A673 (cell line): ENCODE results near the gene PEAK3. TPM values are rescaled to one million over a fixed set of nuclear protein-coding genes. Genes with fewer than 3 reads are reported as not detected.

ENCODE experiments used
- BruUV-seq: library from RNA; stranded (reverse); fragments of 400-500 nt; replicated peaks from 2 replicates; lab custom pipeline; 2021; lab: Mats Ljungman, UMichigan
- CTCF ChIA-PET: fragments of 300-600 bp; sonication (Branson Sonifier 250); formaldehyde crosslinking; loops from one replicate; lab custom pipeline; 2022; ENCODE audit warnings: antibody characterized with exemption; lab: Charles Lee
- POLR2A ChIA-PET: fragments of 300-600 bp; sonication (Branson Sonifier 250); formaldehyde crosslinking; loops from one replicate; lab custom pipeline; 2022; ENCODE audit warnings: antibody characterized with exemption; ENCODE audit not compliant: low non-redundant PET; lab: Charles Lee
- DNase-seq: peaks from one replicate; pipeline ENCODE4 v3.0.0-alpha.2; 2015; ENCODE audit warnings: low spot score
- H3K27ac ChIP-seq: fragments of 200-600 bp; sonication (generic); 2 replicates; pipeline ENCODE4 v1.5.1; 2016; ENCODE audit warnings: mixed run types, low read depth, mild to moderate bottlenecking, mixed read lengths, antibody characterized with exemption, low read length; ENCODE audit not compliant: poor library complexity, severe bottlenecking
- H3K27me3 ChIP-seq: fragments of 200-600 bp; sonication (generic); replicated peaks from 2 replicates; pipeline ENCODE4 v1.6.1; 2017; ENCODE audit warnings: mixed run types, low read depth, mild to moderate bottlenecking, mixed read lengths, antibody characterized with exemption, low read length; ENCODE audit not compliant: insufficient read depth, poor library complexity
- H3K36me3 ChIP-seq: fragments of 200-600 bp; sonication (generic); 2 replicates; pipeline ENCODE4 v1.6.1; 2016; ENCODE audit warnings: mixed run types, mild to moderate bottlenecking, mixed read lengths, antibody characterized with exemption, low read length; ENCODE audit not compliant: insufficient read depth, poor library complexity, severe bottlenecking
- H3K4me1 ChIP-seq: fragments of 200-600 bp; sonication (generic); 2 replicates; pipeline ENCODE4 v1.6.1; 2017; ENCODE audit warnings: mixed run types, mild to moderate bottlenecking, mixed read lengths, antibody characterized with exemption, low read length; ENCODE audit not compliant: insufficient read depth, poor library complexity, severe bottlenecking
- H3K4me3 ChIP-seq: fragments of 200-600 bp; sonication (generic); 2 replicates; pipeline ENCODE4 v1.5.1; 2016; ENCODE audit warnings: low read depth, mixed run types, mild to moderate bottlenecking, mixed read lengths, low read length; ENCODE audit not compliant: poor library complexity, severe bottlenecking
- H3K9me3 ChIP-seq: fragments of 200-600 bp; sonication (generic); 2 replicates; pipeline ENCODE4 v1.6.1; 2016; ENCODE audit warnings: mixed run types, low read depth, mild to moderate bottlenecking, mixed read lengths, antibody characterized with exemption, low read length; ENCODE audit not compliant: poor library complexity, severe bottlenecking
- CTCF ChIP-seq: fragments of 300-800, 200-600 bp; sonication (generic); conservative IDR thresholded peaks from 2 replicates; pipeline ENCODE4 v1.5.1; 2017; ENCODE audit warnings: low read depth, mild to moderate bottlenecking, antibody characterized with exemption, low read length, moderate library complexity, mixed read lengths
- EZH2 ChIP-seq: fragments of 200-600 bp; sonication (generic); IDR thresholded peaks from 2 replicates; pipeline ENCODE4 v1.6.1; 2017; ENCODE audit warnings: borderline replicate concordance, low read depth, mild to moderate bottlenecking, mixed read lengths, antibody characterized with exemption, low read length; ENCODE audit not compliant: poor library complexity, severe bottlenecking
- intact Hi-C: fragments of 100-400 bp; cut with micrococcal nuclease; formaldehyde crosslinking; loops from one replicate; pipeline ENCODE4 v1.10.0; 2022; ENCODE audit not compliant: unreplicated experiment
- total RNA-seq: library from RNA; stranded (reverse); gene quantifications from 2 replicates; pipeline ENCODE4 v1.2.3, GENCODE V29; 2021

PEAK3 gene
- total RNA-seq, 1 experiment from 2014 or later, result not detected

DNA sequence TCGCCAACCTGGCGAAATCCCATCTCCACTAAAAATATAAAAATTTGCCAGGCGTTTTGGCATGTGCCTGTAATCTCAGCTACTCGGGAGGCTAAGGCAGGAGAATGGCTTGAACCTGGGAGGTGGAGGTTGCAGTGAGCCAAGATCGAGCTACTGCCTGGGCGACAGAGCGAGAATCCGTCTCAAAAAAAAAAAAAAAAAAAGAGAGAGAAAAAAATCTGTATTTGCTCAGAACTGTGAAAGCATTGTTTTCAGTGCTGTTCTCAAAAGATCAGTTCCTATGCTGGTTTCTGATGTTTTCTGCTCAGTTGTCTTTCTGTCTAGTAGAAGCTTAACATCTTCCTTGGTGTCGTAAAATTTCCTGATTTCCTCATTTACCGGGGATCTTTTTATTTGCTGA is 42.8 kb downstream of the PEAK3 start:
- H3K27me3 ChIP-seq, result no peaks in the 10 kb centered on the region
- no peak for DNase-seq
- intact Hi-C loops, result loop anchor here (5.0 kb wide), 1 partner anchor 398 kb away; no protein-coding TSS in a partner anchor
- H3K9me3 ChIP-seq, result no peaks in the 10 kb centered on the region
- peaks cover 39% of the 10 kb centered on the region for H3K4me1 ChIP-seq
- CTCF ChIA-PET, result interaction anchor here (0.6 to 0.7 kb wide), 2 partner anchors 23 to 25 kb away, joined by 3 to 4 read pairs; no protein-coding TSS in a partner anchor
- H3K4me3 ChIP-seq, result peak overlapping the region; percentile 96
- H3K27ac ChIP-seq, result peak overlapping the region; percentile 88
- TF ChIP-seq EZH2 (no peak), CTCF (no peak)
- BruUV-seq, result no TSS peak
- POLR2A ChIA-PET, result interaction anchor here (0.6 to 0.7 kb wide), 5 partner anchors 56 to 252 kb away, joined by 3 to 12 read pairs (median 5); no protein-coding TSS in a partner anchor
- H3K36me3 ChIP-seq, result peaks cover 34% of the 10 kb centered on the region

DNA sequence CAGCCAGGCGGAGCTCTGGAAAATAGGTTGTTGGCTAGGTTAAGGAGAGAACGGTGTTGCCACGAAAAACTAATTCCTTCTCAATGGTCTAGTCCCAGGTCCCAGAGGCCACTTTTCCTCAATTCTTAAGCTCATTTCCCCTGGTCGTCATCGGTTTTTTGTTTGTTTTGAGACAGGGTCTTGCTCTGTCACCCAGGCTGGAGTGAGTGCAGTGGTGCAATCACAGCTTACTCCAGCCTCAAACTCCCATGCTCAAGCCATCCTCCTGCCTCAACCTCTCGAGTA is 44.2 kb downstream of the PEAK3 start:
- ChIA-PET POLR2A (interaction anchor here (0.5 kb wide), 1 partner anchor 82 kb away, joined by 4 read pairs; no protein-coding TSS in a partner anchor), CTCF (interaction anchor here (1.6 kb wide), 1 partner anchor 24 kb away, joined by 5 read pairs; no protein-coding TSS in a partner anchor)
- Histone ChIP-seq H3K9me3 (no peaks in the 10 kb centered on the region), H3K27ac (peak overlapping the region; percentile 88), H3K36me3 (peaks cover 34% of the 10 kb centered on the region), H3K27me3 (no peaks in the 10 kb centered on the region), H3K4me1 (peaks cover 39% of the 10 kb centered on the region), H3K4me3 (peak overlapping the region; percentile 96)
- DNase-seq, result no peak
- intact Hi-C loops, result loop anchor here (2.0 to 5.0 kb wide), 2 partner anchors 35 to 399 kb away; no protein-coding TSS in a partner anchor
- BruUV-seq, result no TSS peak
- no peak for TF ChIP-seq EZH2

DNA sequence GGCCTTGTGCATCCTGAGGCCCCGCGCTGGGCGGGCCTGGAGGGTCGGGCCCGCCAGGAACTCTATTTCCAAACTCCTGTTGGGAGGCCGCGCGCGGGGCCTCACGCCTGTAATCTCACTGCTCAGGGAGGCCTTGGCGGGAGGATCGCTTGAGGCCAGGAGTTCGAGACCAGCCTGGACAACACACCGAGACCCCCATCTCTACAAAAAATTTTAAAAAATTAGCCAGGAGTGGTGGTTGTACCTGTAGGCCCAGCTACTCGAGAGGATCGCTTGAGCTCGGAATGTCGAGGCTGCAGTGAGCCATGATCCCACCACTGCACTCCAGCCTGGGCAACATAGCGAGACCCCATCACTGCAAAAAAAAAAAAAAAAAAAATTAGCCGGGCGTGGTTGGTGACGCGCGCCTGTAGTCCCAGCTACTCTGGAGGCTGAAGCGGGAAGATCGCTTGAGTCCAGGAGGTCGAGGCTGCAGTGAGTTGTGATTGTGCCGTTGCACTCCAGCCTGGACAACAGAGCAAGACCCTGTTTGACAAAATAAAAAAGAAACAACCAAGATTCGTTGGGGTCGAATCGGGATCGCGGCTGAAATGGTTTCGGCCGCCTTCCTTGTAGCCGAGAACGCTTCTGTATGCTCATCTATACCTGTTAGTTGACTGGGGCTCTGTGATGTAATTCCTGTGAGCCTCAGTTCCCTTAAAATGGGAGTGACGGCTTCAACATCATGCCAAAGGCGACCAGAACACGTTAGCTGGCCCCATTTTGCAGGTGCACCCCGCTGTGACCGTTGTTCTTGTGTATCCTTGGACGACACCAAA is 44.7 kb downstream of the PEAK3 start:
- peak overlapping the region; percentile 88 for H3K27ac ChIP-seq
- TSS peak; percentile 42 for BruUV-seq
- CTCF ChIA-PET, result interaction anchor here (0.6 to 1.6 kb wide), 2 partner anchors 25 to 147 kb away, joined by 3 to 5 read pairs; no protein-coding TSS in a partner anchor

More for the DNA sequence above, 44.7 kb downstream of the PEAK3 start:
- DNase-seq, result no peak
- Histone ChIP-seq H3K36me3 (peaks cover 34% of the 10 kb centered on the region), H3K4me1 (peaks cover 39% of the 10 kb centered on the region), H3K27me3 (no peaks in the 10 kb centered on the region), H3K4me3 (peak overlapping the region; percentile 96), H3K9me3 (no peaks in the 10 kb centered on the region)
- intact Hi-C loops, result loop anchor here (2.0 to 5.0 kb wide), 2 partner anchors 36 to 400 kb away; no protein-coding TSS in a partner anchor
- TF ChIP-seq EZH2 (no peak), CTCF (no peak)
- POLR2A ChIA-PET, result interaction anchor here (0.5 kb wide), 1 partner anchor 81 kb away, joined by 4 read pairs; no protein-coding TSS in a partner anchor
